Measurements from ENCODE around the gene KRT1. TPM values are rescaled to one million over a fixed set of nuclear protein-coding genes. Genes with fewer than 3 reads are reported as not detected.

Gene KRT1
- total RNA-seq, 2 experiments from 2014 or later = not detected

- no TSS peak for BruUV-seq (replicated peaks)
- Histone ChIP-seq H3K79me2 (ENCODE audit: insufficient read depth, low read depth, low read length) (no peaks in the 10 kb centered on the region), H2AFZ (ENCODE audit: low read length) (no peak overlapping the region), H3K4me2 (ENCODE audit: low read length) (no peak overlapping the region), H3K4me3 (ENCODE audit: low read depth, low read length, poor library complexity, severe bottlenecking) (no peak overlapping the region), H4K20me1 (ENCODE audit: insufficient read depth, low read length) (no peaks in the 10 kb centered on the region), H3K9me2 (ENCODE audit: insufficient read depth, low read length) (no peaks in the 10 kb centered on the region), H3K9me3 (ENCODE audit: low read length) (no peaks in the 10 kb centered on the region), H3K36me3 (ENCODE audit: insufficient read depth, low read length) (no peaks in the 10 kb centered on the region), H3K27ac (ENCODE audit: low read depth, low read length, poor library complexity, severe bottlenecking) (no peak overlapping the region), H3K4me1 (ENCODE audit: insufficient read depth, low read length, poor library complexity, severe bottlenecking) (no peaks in the 10 kb centered on the region)
- DNase-seq (ENCODE audit: low spot score) = no peak
- TF ChIP-seq CTCF (conservative IDR thresholded peaks at IDR 0.05; ENCODE audit: low read length) (no peak), EZH2phosphoT487 (IDR thresholded peaks at IDR 0.05; ENCODE audit: borderline replicate concordance, low read depth, low read length) (no peak)
- intact Hi-C loops (cut with micrococcal nuclease; ENCODE audit: unreplicated experiment) = no loop called here
- CTCF ChIA-PET (ENCODE audit: unreplicated experiment) = no interaction called here
- POLR2A ChIA-PET = no interaction called here
Measured at GRCh38 chr12:52662093-52662917, 17.9 kb downstream of the KRT1 start.

GRCh38 chr12:52661668-52662067 lies 18.5 kb downstream of the KRT1 start:
- no peaks in the 10 kb centered on the region for H3K36me3 ChIP-seq (ENCODE audit: insufficient read depth, low read length)
- no peaks in the 10 kb centered on the region for H3K4me1 ChIP-seq (ENCODE audit: insufficient read depth, low read length, poor library complexity, severe bottlenecking)
- no peak for TF ChIP-seq CTCF (conservative IDR thresholded peaks at IDR 0.05; ENCODE audit: low read length)
- no peak overlapping the region for H3K27ac ChIP-seq (ENCODE audit: low read depth, low read length, poor library complexity, severe bottlenecking)
- ChIA-PET POLR2A (no interaction called here), CTCF (ENCODE audit: unreplicated experiment) (no interaction called here)
- no peaks in the 10 kb centered on the region for H3K79me2 ChIP-seq (ENCODE audit: insufficient read depth, low read depth, low read length)
- no TSS peak for BruUV-seq (replicated peaks)
- H3K4me2 ChIP-seq (ENCODE audit: low read length) = no peak overlapping the region
- no peak for DNase-seq (ENCODE audit: low spot score)
- H3K9me3 ChIP-seq (ENCODE audit: low read length) = no peaks in the 10 kb centered on the region
- no peaks in the 10 kb centered on the region for H3K9me2 ChIP-seq (ENCODE audit: insufficient read depth, low read length)
- intact Hi-C loops (cut with micrococcal nuclease; ENCODE audit: unreplicated experiment) = no loop called here
- H2AFZ ChIP-seq (ENCODE audit: low read length) = no peak overlapping the region
- H3K4me3 ChIP-seq (ENCODE audit: low read depth, low read length, poor library complexity, severe bottlenecking) = no peak overlapping the region
- H4K20me1 ChIP-seq (ENCODE audit: insufficient read depth, low read length) = no peaks in the 10 kb centered on the region

GRCh38 chr12:52660934-52661499 lies 19.2 kb downstream of the KRT1 start:
- H3K9me2 ChIP-seq (ENCODE audit: insufficient read depth, low read length) = no peaks in the 10 kb centered on the region
- TF ChIP-seq CTCF (conservative IDR thresholded peaks at IDR 0.05; ENCODE audit: low read length) (no peak), EZH2phosphoT487 (IDR thresholded peaks at IDR 0.05; ENCODE audit: borderline replicate concordance, low read depth, low read length) (no peak)
- H3K79me2 ChIP-seq (ENCODE audit: insufficient read depth, low read depth, low read length) = no peaks in the 10 kb centered on the region
- no peak overlapping the region for H3K4me3 ChIP-seq (ENCODE audit: low read depth, low read length, poor library complexity, severe bottlenecking)
- no peaks in the 10 kb centered on the region for H4K20me1 ChIP-seq (ENCODE audit: insufficient read depth, low read length)
- CTCF ChIA-PET (ENCODE audit: unreplicated experiment) = no interaction called here
- no peaks in the 10 kb centered on the region for H3K36me3 ChIP-seq (ENCODE audit: insufficient read depth, low read length)
- H3K4me2 ChIP-seq (ENCODE audit: low read length) = no peak overlapping the region
- no peaks in the 10 kb centered on the region for H3K9me3 ChIP-seq (ENCODE audit: low read length)
- DNase-seq (ENCODE audit: low spot score) = no peak
- no peaks in the 10 kb centered on the region for H3K4me1 ChIP-seq (ENCODE audit: insufficient read depth, low read length, poor library complexity, severe bottlenecking)
- POLR2A ChIA-PET = interaction anchor here (0.7 kb wide), 1 partner anchor 13 kb away, joined by 3 read pairs; no protein-coding TSS in a partner anchor
- intact Hi-C loops (cut with micrococcal nuclease; ENCODE audit: unreplicated experiment) = no loop called here
- no peak overlapping the region for H2AFZ ChIP-seq (ENCODE audit: low read length)
- no TSS peak for BruUV-seq (replicated peaks)
- H3K27ac ChIP-seq (ENCODE audit: low read depth, low read length, poor library complexity, severe bottlenecking) = no peak overlapping the region

All from OCI-LY7 (cell line).